COR-L47 (cell line): ENCODE measurements around the gene TMEM120B.
"Not testable (repeated sequence)": the region's sequence is repeated elsewhere in the genome, so short reads cannot be mapped to it uniquely, and the experiment has no call there.

Experiments used
- DNase-seq: peaks from one replicate; lab custom pipeline; 2025; lab: John Stamatoyannopoulos, UW

Gene TMEM120B

DNA sequence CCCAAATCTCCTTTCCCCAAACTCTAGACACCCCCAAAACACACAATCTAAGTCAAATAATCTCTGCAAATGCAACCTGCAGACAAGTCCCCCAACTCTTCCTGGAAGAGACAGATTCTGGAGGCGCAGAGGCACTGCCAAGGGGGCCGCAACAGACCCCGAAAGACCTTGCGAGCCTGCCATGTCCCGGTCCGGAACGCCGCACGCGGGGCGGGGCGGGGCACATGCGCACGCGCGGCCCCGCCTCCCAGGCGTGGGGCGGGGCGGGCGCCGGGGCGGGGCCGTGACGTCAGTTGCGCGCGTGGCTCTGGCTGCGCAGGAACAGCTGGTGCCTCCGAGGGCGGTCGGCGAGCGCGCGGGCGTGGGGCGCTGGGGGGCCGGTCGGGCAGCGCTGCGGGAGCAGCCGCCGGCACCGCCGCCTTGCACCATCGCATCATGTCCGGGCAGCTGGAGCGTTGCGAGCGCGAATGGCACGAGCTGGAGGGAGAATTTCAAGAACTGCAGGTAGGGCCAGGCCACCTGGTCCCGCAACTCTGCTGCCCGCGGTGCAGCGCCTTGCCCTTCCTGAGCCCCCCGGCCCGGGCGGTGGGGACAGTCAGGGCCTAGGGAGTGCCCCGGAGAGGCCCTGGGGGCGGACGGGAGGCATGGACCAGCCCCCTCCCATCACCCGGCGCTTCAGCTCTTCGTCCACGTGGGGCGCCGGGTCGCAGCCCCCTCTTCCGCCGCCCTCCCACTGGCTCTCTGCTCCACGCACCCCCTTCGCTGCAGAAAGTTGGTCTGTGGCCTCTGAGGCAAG, at the start of gene TMEM120B:
TSS of gene TMEM120B (plus strand) at position 292 of the 796 bp plus-strand sequence. CDS start at position 436, 144 bp downstream.
- DNase-seq: peak; percentile 52

DNA sequence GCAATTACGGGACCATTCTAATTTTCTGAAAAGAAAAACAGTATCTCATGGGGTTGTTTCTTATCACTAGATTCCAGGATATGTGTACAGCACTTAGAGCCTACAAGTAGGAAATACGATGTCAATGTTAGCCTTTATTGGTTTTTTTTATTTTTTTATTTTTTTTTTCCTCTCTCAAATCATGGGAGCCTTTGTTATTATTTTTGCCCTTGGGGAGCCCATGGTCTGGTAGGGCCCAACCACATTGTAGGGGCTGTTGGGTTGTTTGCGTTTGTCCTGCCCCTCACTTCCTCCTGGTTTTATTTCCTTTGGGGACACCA, 49.0 kb upstream of the TMEM120B start:
- DNase-seq: no peak

DNA sequence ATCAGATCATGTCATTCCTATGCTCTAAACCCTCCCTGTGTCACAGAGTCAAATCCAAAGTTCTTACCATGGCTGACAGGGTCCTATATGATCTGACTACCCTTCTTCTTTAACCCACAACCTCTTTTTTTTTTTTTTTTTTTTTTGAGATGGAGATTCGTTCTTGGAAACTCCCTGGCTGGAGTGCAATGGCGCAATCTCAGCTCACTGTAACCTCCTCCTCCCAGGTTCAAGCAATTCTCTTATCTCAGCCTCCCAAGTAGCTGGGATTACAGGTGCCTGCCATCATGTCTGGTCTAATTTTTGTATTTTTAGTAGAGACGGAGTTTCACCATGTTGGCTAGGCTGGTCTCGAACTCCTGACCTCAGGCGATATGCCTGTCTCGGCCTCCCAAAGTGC, 45.7 kb upstream of the TMEM120B start:
- DNase-seq: not testable (repeated sequence)

GRCh38 chr12:121668750-121669520, 43.6 kb upstream of the TMEM120B start:
- no peak for DNase-seq

- DNase-seq: no peak
Measured at GRCh38 chr12:121669521-121669900, 43.0 kb upstream of the TMEM120B start, which contains the start of gene MORN3. Gene MORN3, minus strand, starts transcription at chr12:121669654. Its CDS starts 171 bp downstream, at chr12:121669483.

- DNase-seq: no peak
Measured at GRCh38 chr12:121673013-121673511, 39.5 kb upstream of the TMEM120B start.

DNA sequence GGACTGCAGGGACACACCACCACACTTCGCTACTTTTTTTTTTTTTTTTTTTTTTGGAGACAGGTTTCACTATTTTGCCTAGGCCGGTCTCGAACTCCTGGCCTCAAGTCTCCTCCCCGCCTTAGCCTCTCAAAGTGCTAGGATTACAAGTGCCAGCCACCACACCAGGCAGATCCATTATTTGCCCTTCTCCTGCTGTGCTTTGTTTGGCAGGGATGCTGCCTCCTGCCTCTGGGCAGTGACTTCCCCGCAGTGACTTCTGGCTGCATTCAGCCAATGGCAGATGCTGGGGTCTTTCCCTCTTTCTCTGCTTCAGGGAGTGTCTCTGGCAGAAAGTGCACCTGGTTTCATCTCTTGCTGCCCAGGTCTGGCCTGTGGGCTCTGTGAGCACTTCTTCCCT, 36.4 kb upstream of the TMEM120B start:
- DNase-seq: no peak

GRCh38 chr12:121678305-121678704, 34.2 kb upstream of the TMEM120B start:
- DNase-seq: no peak

DNA sequence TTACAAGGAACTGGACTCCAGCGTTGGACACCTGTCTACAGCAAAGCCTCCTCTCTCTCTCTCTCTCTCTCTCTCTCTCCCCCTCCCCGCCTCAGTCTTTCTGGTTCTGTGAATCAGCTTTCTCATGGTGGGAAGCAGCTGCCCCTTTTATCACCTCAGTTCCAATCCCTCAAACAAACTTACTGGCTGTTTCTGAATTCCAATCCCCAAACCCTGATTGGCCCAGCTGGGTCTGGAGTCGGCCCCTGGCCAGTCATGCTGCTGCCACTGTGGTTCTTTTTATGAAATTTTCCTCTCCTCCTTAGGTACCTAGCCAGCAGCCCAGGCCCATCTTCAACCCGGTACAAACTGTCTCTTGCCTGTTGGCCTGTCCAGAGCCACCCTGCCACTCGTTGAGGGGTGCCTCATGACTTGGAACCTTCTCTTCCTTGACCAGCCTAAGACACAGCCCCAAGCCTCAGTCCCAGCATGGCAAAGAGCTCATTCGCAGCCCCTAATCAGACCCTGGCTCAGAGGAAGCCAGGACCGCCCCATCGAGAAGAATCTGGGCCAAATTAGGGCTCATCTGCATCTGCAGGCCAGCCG, 33.7 kb upstream of the TMEM120B start:
- no peak for DNase-seq

DNA sequence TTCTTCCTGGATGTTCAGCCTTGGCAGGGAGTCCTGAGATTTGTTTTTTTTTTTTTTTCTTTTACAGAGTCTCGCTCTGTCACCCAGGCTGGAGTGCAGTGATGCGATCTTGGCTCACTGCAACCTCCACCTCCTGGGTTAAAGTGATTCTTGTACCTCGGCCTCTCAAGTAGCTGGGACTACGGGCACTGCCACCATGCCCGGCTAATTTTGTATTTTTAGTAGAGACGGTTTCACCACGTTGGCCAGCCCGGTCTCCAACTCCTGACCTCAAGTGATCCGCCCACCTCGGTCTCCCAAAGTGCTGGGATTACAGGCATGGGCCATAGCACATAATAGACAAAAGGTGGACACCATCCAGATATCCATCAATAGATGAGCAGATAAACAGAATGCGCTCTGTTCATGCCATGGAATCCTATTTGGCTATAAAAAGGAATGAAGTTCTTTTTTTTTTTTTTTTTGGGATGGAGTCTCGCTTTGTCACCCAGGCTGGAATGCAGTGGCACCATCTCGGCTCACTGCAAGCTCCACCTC, 32.8 kb upstream of the TMEM120B start:
- DNase-seq: not testable (repeated sequence)

- no peak for DNase-seq
Measured at GRCh38 chr12:121688966-121689365, 23.6 kb upstream of the TMEM120B start.

DNA sequence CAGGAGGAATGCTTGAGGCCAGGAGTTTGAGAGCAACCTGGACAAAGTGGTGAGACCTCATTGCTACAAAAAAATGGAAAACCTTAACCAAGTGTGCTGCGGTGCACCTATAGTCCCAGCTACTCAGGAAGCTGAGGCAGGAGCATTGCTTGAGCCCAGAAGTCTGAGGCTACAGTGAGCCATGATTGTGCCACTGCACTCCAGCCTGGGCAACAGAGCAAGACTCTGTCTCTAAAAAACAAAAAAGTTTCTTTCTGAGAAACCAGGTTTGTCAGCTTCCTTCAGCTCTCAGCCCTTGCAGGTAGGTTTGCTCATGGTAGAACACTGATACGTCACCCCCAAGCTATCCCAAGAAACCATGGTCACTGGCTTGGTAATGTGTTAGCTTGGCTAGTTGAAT, 23.1 kb upstream of the TMEM120B start:
- DNase-seq: no peak

- not testable (repeated sequence) for DNase-seq
Measured at GRCh38 chr12:121692744-121693143, 19.8 kb upstream of the TMEM120B start.

DNA sequence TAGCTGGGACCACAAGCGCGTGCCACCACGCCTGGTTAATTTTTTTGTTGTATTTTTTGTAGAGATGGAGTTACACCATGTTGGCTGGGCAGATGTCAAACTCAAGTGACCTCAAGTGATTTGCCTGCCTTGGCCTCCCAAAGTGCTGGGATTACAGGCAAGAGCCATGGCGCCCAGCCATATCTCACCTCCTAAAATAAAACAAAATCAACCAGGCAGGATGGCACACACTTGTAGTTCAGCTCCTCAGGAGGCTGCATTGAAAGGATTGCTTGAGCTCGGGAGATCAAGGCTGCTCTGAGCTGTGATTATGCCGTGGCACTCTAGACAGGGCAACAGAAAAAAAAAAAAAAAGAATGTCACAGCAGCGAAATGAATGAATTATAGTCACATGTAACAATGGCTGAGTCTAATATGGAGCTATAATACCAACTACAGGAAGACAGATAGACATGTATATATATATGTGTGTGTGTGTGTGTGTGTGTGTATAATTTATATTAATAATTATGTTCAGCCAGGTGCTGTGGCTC, 19.3 kb upstream of the TMEM120B start:
- no peak for DNase-seq

GRCh38 chr12:121697093-121697698, 15.4 kb upstream of the TMEM120B start:
- DNase-seq: peak; percentile 63

DNA sequence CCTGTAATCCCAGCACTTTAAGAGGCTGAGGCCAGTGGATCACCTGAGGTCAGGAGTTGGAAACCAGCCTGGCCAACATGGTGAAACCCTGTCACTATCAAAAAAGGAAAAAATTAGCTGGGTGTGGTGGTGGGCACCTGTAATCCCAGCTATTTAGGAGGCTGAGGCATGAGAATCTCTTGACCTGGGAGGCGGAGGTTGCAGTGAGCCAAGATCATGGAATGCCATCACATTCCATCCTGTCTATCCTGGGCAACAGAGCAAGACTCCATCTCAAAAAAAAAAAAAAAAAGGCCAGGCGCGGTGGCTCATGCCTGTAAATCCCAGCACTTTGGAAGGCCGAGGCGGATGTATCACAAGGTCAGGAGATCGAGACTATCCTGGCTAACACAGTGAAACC, 14.7 kb upstream of the TMEM120B start:
- DNase-seq: not testable (repeated sequence)

GRCh38 chr12:121701667-121702277, 10.8 kb upstream of the TMEM120B start:
- DNase-seq: no peak

DNA sequence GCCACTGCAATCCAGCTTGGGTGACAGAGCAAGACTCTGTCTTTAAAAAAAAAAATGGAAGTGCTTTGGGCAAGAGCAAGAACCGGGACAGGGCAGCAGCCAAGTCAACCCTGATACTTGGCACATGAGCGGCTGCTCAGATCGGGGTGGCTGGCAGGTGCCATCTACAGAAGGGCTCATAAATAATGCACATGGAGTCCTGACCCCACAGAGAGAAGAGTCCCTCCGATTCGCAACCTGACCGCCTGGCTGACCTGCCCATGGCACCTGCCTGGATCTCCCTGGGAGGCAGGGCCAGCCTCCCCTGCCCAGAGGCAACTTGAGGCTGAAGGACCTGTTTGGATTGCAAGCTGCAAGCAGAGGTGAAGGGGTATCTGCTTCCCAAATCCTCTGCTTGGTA, 9.6 kb upstream of the TMEM120B start:
- no peak for DNase-seq

- DNase-seq: no peak
Measured at GRCh38 chr12:121705514-121705913, 7.0 kb upstream of the TMEM120B start.

DNA sequence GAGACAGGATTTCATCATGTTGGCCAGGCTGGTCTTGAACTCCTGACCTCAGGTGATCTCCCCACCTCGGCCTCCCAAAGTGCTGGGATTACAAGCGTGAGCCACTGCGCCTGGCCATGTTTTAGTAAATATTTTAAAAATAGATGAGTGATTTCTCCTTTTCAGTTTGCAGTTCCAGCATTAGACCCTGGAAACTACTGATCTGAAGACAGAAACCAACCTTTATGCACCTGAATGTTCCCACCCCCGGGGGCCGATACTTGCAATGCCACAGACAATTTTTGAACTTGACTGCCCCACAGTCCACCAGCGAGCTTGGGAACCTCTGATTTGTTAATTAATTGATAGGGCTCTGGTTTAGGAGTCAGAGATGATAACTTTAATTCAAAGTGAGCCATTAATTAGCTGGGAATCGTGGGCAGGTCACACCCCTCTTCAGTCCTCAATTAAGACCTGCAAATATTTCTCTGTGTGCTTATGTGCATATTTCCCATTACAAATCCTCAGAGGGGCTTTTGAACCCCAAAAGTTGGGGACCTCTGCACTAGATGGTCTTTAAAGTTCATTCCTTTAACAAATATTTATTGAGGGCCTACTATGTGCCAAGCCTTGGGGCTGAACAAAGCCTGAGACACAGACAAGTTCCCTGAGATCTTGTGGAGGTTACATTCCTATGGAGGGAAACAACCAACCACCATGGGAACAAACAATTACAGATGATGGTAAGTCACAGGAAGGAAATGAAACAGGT, 4.1 kb upstream of the TMEM120B start:
- DNase-seq: no peak

- not testable (repeated sequence) for DNase-seq
Measured at GRCh38 chr12:121709064-121709424, 3.5 kb upstream of the TMEM120B start.
